Measurements from ENCODE around the gene NPAS2. TPM values are rescaled to one million over a fixed set of nuclear protein-coding genes. Genes with fewer than 3 reads are reported as not detected.

The NPAS2 gene
- polyA plus RNA-seq, 1 of the 3 experiments (the other 2 are of a cell fraction): 58.5 TPM

DNA sequence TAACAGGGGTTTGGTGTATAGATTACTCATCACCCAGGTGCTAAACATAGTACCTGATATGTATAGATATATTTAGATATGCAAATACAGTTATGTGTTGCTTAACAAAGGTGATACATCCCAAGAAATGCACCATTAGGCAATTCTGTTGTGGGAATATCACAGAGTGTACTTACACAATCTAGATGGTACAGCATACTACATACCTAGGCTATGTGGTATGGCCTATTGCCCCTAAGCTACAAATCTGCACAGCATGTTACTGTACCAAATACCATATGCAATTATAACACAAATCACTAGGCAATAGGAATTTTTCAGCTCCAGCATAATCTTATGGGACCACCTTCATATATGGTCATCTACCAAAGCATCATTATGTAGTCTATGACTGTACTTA, 43.5 kb upstream of the NPAS2 start:
- no peak overlapping the region for H3K4me3 ChIP-seq (ENCODE audit: low read depth in 2 of 2, low read length in 1 of 2)
- peaks cover 0 to 4% of the 10 kb centered on the region in 2 experiments; a peak in 2 of 4 replicates for H3K4me1 ChIP-seq (ENCODE audit: control insufficient read depth in 1 of 2, insufficient read depth in 2 of 2, low read depth in 1 of 2, low read length in 1 of 2)
- H3K4me2 ChIP-seq: no peak overlapping the region
- CTCF ChIA-PET: no interaction called here
- H3K79me2 ChIP-seq (ENCODE audit: insufficient read depth): no peaks in the 10 kb centered on the region
- POLR2A ChIA-PET: no interaction called here
- H2AFZ ChIP-seq (ENCODE audit: low read depth): no peak overlapping the region
- no peaks in the 10 kb centered on the region for H3K36me3 ChIP-seq (replicated peaks in 1 of 2; ENCODE audit: control insufficient read depth in 1 of 2, insufficient read depth in 2 of 2, low read length in 1 of 2)
- H3K9me3 ChIP-seq: no peaks in the 10 kb centered on the region
- no peaks in the 10 kb centered on the region for H3K27me3 ChIP-seq (ENCODE audit: insufficient read depth)
- no peak overlapping the region for H3K9ac ChIP-seq
- H4K20me1 ChIP-seq (ENCODE audit: insufficient read depth): no peaks in the 10 kb centered on the region
- no peak overlapping the region for H3K27ac ChIP-seq (ENCODE audit: low read depth in 2 of 2, low read length in 1 of 2)
- no peaks in the 10 kb centered on the region for H3K9me2 ChIP-seq
- peaks cover 3% of the 10 kb centered on the region for H3F3A ChIP-seq (replicated peaks; ENCODE audit: insufficient read depth)
- DNase-seq: no peak
- TF ChIP-seq RFX5 (IDR thresholded peaks at IDR 0.05; ENCODE audit: low read length) (no peak), YY1 (IDR thresholded peaks at IDR 0.05; ENCODE audit: low read depth) (no peak), RXRA (IDR thresholded peaks at IDR 0.05; ENCODE audit: borderline replicate concordance, low read depth) (no peak), SIN3A (IDR thresholded peaks at IDR 0.05; ENCODE audit: borderline replicate concordance, low read depth, low read length) (no peak), EZH2phosphoT487 (IDR thresholded peaks at IDR 0.05; ENCODE audit: borderline replicate concordance, low read depth) (no peak), POLR2AphosphoS5 (IDR thresholded peaks at IDR 0.05; ENCODE audit: low read depth, low read length) (no peak)
- TF ChIP-seq, protein P1, sequence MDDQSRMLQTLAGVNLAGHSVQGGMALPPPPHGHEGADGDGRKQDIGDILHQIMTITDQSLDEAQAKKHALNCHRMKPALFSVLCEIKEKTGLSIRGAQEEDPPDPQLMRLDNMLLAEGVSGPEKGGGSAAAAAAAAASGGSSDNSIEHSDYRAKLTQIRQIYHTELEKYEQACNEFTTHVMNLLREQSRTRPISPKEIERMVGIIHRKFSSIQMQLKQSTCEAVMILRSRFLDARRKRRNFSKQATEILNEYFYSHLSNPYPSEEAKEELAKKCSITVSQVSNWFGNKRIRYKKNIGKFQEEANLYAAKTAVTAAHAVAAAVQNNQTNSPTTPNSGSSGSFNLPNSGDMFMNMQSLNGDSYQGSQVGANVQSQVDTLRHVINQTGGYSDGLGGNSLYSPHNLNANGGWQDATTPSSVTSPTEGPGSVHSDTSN (IDR thresholded peaks at IDR 0.05): no peak

DNA sequence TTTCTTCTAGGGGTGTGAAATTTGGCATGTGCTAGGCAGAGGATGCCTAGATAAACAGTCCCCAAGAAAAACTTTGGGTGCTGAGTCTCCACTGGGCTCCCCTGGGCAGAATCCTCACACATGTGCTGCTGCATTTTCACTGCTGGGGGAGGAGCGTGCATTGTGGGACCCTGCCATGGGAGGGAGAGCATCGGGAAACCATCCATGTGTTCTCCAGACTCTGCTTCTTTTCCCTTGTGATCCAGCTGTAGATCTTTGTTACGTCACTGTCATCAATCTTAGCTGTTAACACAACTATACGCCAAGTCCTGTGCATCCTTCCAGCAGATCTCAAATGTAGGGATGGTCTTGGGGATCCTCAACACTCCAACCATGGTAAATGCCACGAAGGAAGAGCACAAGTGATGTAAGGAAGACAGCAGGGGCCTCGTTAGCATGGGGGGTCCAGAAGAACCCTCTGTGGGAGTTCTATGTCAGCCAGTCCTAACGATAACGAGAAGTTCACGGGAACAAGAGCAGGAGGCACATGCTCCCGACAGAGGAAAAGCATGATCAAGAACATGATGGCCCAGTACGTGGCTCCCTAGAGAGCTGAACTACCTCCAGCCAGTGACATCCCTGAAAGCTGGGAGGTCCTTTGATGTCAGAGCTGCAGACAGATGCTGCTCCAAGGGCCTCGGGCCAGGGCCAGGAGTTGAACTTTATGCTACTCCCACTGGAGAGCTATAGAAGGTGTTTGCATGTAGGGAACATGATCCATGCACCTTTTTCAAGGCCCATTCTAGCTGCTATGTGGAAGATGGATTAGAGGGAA, 41.1 kb upstream of the NPAS2 start:
- Histone ChIP-seq H3K27ac (ENCODE audit: low read depth in 2 of 2, low read length in 1 of 2) (no peak overlapping the region), H4K20me1 (ENCODE audit: insufficient read depth) (no peaks in the 10 kb centered on the region), H3K36me3 (replicated peaks in 1 of 2; ENCODE audit: control insufficient read depth in 1 of 2, insufficient read depth in 2 of 2, low read length in 1 of 2) (no peaks in the 10 kb centered on the region), H2AFZ (ENCODE audit: low read depth) (no peak overlapping the region), H3K79me2 (ENCODE audit: insufficient read depth) (no peaks in the 10 kb centered on the region), H3K4me1 (ENCODE audit: control insufficient read depth in 1 of 2, insufficient read depth in 2 of 2, low read depth in 1 of 2, low read length in 1 of 2) (peaks cover 0 to 4% of the 10 kb centered on the region in 2 experiments; a peak in 2 of 4 replicates), H3K9ac (no peak overlapping the region), H3K4me3 (ENCODE audit: low read depth in 2 of 2, low read length in 1 of 2) (no peak overlapping the region), H3K4me2 (no peak overlapping the region), H3K27me3 (ENCODE audit: insufficient read depth) (no peaks in the 10 kb centered on the region), H3K9me2 (no peaks in the 10 kb centered on the region), H3F3A (replicated peaks; ENCODE audit: insufficient read depth) (peaks cover 3% of the 10 kb centered on the region), H3K9me3 (no peaks in the 10 kb centered on the region)
- TF ChIP-seq, protein P2, sequence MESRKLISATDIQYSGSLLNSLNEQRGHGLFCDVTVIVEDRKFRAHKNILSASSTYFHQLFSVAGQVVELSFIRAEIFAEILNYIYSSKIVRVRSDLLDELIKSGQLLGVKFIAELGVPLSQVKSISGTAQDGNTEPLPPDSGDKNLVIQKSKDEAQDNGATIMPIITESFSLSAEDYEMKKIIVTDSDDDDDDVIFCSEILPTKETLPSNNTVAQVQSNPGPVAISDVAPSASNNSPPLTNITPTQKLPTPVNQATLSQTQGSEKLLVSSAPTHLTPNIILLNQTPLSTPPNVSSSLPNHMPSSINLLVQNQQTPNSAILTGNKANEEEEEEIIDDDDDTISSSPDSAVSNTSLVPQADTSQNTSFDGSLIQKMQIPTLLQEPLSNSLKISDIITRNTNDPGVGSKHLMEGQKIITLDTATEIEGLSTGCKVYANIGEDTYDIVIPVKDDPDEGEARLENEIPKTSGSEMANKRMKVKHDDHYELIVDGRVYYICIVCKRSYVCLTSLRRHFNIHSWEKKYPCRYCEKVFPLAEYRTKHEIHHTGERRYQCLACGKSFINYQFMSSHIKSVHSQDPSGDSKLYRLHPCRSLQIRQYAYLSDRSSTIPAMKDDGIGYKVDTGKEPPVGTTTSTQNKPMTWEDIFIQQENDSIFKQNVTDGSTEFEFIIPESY (IDR thresholded peaks at IDR 0.05; ENCODE audit: borderline replicate concordance, low read depth): no peak
- TF ChIP-seq, protein P3, sequence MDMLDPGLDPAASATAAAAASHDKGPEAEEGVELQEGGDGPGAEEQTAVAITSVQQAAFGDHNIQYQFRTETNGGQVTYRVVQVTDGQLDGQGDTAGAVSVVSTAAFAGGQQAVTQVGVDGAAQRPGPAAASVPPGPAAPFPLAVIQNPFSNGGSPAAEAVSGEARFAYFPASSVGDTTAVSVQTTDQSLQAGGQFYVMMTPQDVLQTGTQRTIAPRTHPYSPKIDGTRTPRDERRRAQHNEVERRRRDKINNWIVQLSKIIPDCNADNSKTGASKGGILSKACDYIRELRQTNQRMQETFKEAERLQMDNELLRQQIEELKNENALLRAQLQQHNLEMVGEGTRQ (IDR thresholded peaks at IDR 0.05; ENCODE audit: borderline replicate concordance, low read depth, low read length): no peak
- TF ChIP-seq RFX5 (IDR thresholded peaks at IDR 0.05; ENCODE audit: low read length) (no peak), NFIC (IDR thresholded peaks at IDR 0.05; ENCODE audit: borderline replicate concordance) (no peak), TCF12 (IDR thresholded peaks at IDR 0.05) (no peak), SIN3A (IDR thresholded peaks at IDR 0.05; ENCODE audit: borderline replicate concordance, low read depth, low read length) (no peak), MXI1 (IDR thresholded peaks at IDR 0.05; ENCODE audit: low read depth, low read length) (no peak), FOXM1 (IDR thresholded peaks at IDR 0.05; ENCODE audit: low read depth) (no peak)
- TF ChIP-seq, protein P4, sequence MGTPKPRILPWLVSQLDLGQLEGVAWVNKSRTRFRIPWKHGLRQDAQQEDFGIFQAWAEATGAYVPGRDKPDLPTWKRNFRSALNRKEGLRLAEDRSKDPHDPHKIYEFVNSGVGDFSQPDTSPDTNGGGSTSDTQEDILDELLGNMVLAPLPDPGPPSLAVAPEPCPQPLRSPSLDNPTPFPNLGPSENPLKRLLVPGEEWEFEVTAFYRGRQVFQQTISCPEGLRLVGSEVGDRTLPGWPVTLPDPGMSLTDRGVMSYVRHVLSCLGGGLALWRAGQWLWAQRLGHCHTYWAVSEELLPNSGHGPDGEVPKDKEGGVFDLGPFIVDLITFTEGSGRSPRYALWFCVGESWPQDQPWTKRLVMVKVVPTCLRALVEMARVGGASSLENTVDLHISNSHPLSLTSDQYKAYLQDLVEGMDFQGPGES (IDR thresholded peaks at IDR 0.05; ENCODE audit: low read depth, low read length): no peak
- TF ChIP-seq, protein P5, sequence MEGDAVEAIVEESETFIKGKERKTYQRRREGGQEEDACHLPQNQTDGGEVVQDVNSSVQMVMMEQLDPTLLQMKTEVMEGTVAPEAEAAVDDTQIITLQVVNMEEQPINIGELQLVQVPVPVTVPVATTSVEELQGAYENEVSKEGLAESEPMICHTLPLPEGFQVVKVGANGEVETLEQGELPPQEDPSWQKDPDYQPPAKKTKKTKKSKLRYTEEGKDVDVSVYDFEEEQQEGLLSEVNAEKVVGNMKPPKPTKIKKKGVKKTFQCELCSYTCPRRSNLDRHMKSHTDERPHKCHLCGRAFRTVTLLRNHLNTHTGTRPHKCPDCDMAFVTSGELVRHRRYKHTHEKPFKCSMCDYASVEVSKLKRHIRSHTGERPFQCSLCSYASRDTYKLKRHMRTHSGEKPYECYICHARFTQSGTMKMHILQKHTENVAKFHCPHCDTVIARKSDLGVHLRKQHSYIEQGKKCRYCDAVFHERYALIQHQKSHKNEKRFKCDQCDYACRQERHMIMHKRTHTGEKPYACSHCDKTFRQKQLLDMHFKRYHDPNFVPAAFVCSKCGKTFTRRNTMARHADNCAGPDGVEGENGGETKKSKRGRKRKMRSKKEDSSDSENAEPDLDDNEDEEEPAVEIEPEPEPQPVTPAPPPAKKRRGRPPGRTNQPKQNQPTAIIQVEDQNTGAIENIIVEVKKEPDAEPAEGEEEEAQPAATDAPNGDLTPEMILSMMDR (IDR thresholded peaks at IDR 0.05): no peak
- ChIA-PET CTCF (no interaction called here), POLR2A (no interaction called here)
- no peak for DNase-seq
- WGBS (ENCODE audit: low lambda C conversion rate): 82% methylated on average over 11 of the region's 12 CpGs

Measured in SK-N-SH (cell line).